ENCODE results near the gene TMEM240. TPM values are rescaled to one million over a fixed set of nuclear protein-coding genes. Genes with fewer than 3 reads are reported as not detected.
"Not testable (repeated sequence)": the region's sequence is repeated elsewhere in the genome, so short reads cannot be mapped to it uniquely, and the experiment has no call there.

Gene TMEM240
- total and polyA plus RNA-seq, 2 donors (not counting 1 experiment from before 2014, with no cell fraction given), result 0.28 to 1.8 TPM

DNA sequence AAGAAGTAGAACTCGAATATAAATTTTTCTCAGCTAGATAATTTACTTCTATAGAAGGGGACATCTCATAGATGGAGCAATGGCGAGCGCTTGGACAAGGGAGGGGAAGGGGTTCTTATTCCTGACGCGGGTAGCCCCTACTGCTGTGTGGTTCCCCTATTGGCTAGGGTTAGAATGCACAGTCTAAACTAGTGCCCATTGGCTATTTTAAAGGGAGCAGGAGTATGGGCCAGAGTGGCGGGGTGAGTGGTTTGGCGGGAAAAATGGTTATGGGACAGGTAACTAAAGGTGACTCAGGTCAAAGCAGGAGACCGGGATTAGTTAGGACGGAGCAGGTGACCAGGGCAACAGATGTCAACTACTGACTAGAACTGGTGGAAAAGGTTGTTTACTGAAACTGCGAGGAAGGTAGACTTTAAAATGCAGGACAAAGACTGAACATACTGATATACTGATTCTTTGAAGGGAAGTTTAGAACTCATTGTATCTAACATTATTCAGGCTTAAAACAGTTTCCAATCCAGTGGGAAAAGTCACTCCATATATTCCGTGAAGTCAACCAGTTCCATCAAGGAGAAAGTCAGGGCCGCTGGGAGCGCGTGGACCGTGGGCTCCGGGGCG, 29.4 kb downstream of the TMEM240 start:
- ChIA-PET CTCF (no interaction called here), POLR2A (interaction anchor here (0.6 to 0.7 kb wide), 2 partner anchors 219 to 413 kb away, joined by 3 read pairs; no protein-coding TSS in a partner anchor)
- intact Hi-C loops (cut with micrococcal nuclease), result loop anchor here (1.0 kb wide), 1 partner anchor 40 kb away; the partner anchor contains the start of gene ATAD3B
- WGBS (ENCODE audit: insufficient coverage), result 16% methylated on average over 15 of the region's 17 CpGs
- Mint-ChIP-seq H3K9me3 (ENCODE audit: insufficient read depth) (no peaks in the 10 kb centered on the region), H3K27ac (peak overlapping the region; percentile 91), H3K27me3 (no peaks in the 10 kb centered on the region), H3K4me3 (peak overlapping the region; percentile 95), H3K4me1 (peaks cover 13% of the 10 kb centered on the region)
- ATAC-seq (ENCODE audit: low read depth), result no peak
- Histone ChIP-seq H3K9ac (ENCODE audit: low read length) (peak overlapping the region; percentile 69), H4K20me1 (ENCODE audit: control insufficient read depth, insufficient read depth, low read length, poor library complexity, severe bottlenecking) (no peaks in the 10 kb centered on the region), H3K27me3 (replicated peaks in 1 of 4; ENCODE audit: control extremely low read depth in 1 of 4, control insufficient read depth in 3 of 4, insufficient read depth in 4 of 4, low read length in 3 of 4) (no peaks in the 10 kb centered on the region), H3K36me3 (replicated peaks in 1 of 2; ENCODE audit: control extremely low read depth in 1 of 2, control insufficient read depth in 1 of 2, extremely low read depth in 1 of 2, insufficient read depth in 2 of 2, low read length in 1 of 2) (no peaks in the 10 kb centered on the region), H3K4me2 (replicated peaks; ENCODE audit: low read depth, low read length, poor library complexity, severe bottlenecking) (peak overlapping the region; percentile 93), H3K27ac (ENCODE audit: low read length in 2 of 2) (peak overlapping the region in 1 of 2 donors; percentile 94), H3K9me3 (ENCODE audit: control extremely low read depth in 1 of 3, control insufficient read depth in 2 of 3, insufficient read depth in 1 of 3, low read length in 2 of 3) (no peaks in the 10 kb centered on the region), H3K4me3 (ENCODE audit: control extremely low read depth in 1 of 5, extremely low read depth in 1 of 5, insufficient read depth in 1 of 5, low read depth in 2 of 5, low read length in 4 of 5) (peak overlapping the region; percentile 47 to 92 (median 87)), H3K4me1 (ENCODE audit: control insufficient read depth in 2 of 2, insufficient read depth in 2 of 2, low read length in 2 of 2) (peaks cover 6 to 10% of the 10 kb centered on the region in 2 donors), H3K79me2 (ENCODE audit: control insufficient read depth, insufficient read depth, low read length) (peaks cover 12% of the 10 kb centered on the region), H2AFZ (ENCODE audit: insufficient read depth, low read depth, low read length, poor library complexity, severe bottlenecking) (peak overlapping the region; percentile 76)
- TF ChIP-seq CTCF (IDR thresholded peaks at IDR 0.05) (no peak), EZH2 (IDR thresholded peaks at IDR 0.05; ENCODE audit: borderline replicate concordance, insufficient read depth, low read depth, low read length, poor library complexity, severe bottlenecking) (no peak)
- no peak for DNase-seq

DNA sequence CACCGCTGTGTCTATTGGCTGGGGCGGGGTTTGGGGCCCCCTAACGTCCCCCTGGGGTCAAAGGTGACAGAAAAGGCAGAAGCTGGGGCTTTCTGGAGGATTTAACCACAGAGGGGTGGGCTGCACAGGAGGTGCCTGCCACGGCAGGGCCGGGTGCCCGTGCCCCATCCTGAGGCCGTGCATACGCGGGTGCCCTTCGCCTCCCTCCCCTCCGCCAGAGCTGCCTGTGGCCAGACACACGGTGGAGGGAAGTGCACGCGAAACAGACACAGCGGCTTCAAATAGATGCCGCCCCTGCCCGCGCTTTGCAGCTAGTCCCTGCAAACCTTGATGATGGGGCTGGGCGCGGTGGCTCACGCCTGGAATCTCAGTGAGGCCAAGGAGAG, 31.0 kb downstream of the TMEM240 start:
- H3K4me2 ChIP-seq (replicated peaks; ENCODE audit: low read depth, low read length, poor library complexity, severe bottlenecking); CTCF ChIA-PET; H3K27me3 ChIP-seq (replicated peaks in 1 of 4; ENCODE audit: control extremely low read depth in 1 of 4, control insufficient read depth in 3 of 4, insufficient read depth in 4 of 4, low read length in 3 of 4); H3K9ac ChIP-seq (ENCODE audit: low read length); H3K36me3 ChIP-seq (replicated peaks in 1 of 2; ENCODE audit: control extremely low read depth in 1 of 2, control insufficient read depth in 1 of 2, extremely low read depth in 1 of 2, insufficient read depth in 2 of 2, low read length in 1 of 2); H3K9me3 ChIP-seq (ENCODE audit: control extremely low read depth in 1 of 3, control insufficient read depth in 2 of 3, insufficient read depth in 1 of 3, low read length in 2 of 3); H4K20me1 ChIP-seq (ENCODE audit: control insufficient read depth, insufficient read depth, low read length, poor library complexity, severe bottlenecking); POLR2A ChIA-PET; H3K27ac Mint-ChIP-seq; H2AFZ ChIP-seq (ENCODE audit: insufficient read depth, low read depth, low read length, poor library complexity, severe bottlenecking); H3K4me3 ChIP-seq (ENCODE audit: control extremely low read depth in 1 of 5, extremely low read depth in 1 of 5, insufficient read depth in 1 of 5, low read depth in 2 of 5, low read length in 4 of 5); H3K9me3 Mint-ChIP-seq (ENCODE audit: insufficient read depth); DNase-seq; H3K27me3 Mint-ChIP-seq; ATAC-seq (ENCODE audit: low read depth); H3K27ac ChIP-seq (ENCODE audit: low read length in 2 of 2); H3K4me3 Mint-ChIP-seq; intact Hi-C loops (cut with micrococcal nuclease); H3K79me2 ChIP-seq (ENCODE audit: control insufficient read depth, insufficient read depth, low read length): not testable (repeated sequence)
- peaks cover 9 to 18% of the 10 kb centered on the region in 2 donors for H3K4me1 ChIP-seq (ENCODE audit: control insufficient read depth in 2 of 2, insufficient read depth in 2 of 2, low read length in 2 of 2)
- peaks cover 24% of the 10 kb centered on the region for H3K4me1 Mint-ChIP-seq
- 70% methylated on average over 5 of the region's 21 CpGs for WGBS (ENCODE audit: insufficient coverage)

DNA sequence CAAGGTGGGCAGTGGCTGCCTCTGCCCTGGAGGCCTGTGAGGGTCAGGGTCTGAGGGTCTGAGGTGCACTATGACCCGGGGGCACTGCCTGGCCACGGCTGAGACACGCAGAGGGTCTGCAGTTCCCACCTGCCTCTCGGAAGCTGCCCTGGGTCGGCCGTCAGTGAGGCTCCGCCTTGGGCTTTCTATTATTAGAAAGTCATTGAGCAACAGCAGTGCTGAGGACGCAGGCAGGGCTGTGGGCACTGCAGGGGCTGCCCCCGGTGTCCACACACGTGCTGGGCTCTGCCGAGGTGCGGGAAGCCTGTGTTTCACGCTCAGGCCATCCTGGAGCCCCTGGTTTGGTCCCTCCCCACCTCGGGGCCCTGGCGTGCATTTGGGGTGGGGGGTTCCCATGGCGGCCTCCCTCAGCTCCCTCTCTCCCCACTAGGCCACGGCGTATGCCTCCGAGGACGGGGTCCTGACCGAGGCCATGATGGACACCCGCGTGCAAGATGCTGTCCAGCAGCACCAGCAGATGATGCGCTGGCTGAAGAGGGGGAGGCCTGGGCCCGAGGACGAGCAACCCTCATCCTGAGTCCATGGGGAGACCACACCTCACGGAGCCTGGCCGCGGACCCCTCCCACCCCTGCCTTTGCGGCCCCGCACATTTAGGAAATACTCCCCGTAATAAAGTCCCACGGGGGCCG, 31.5 kb downstream of the TMEM240 start:
- H3K9me3 ChIP-seq (ENCODE audit: control extremely low read depth in 1 of 3, control insufficient read depth in 2 of 3, insufficient read depth in 1 of 3, low read length in 2 of 3); H3K27me3 Mint-ChIP-seq; H3K4me3 ChIP-seq (ENCODE audit: control extremely low read depth in 1 of 5, extremely low read depth in 1 of 5, insufficient read depth in 1 of 5, low read depth in 2 of 5, low read length in 4 of 5); H3K27me3 ChIP-seq (replicated peaks in 1 of 4; ENCODE audit: control extremely low read depth in 1 of 4, control insufficient read depth in 3 of 4, insufficient read depth in 4 of 4, low read length in 3 of 4); H4K20me1 ChIP-seq (ENCODE audit: control insufficient read depth, insufficient read depth, low read length, poor library complexity, severe bottlenecking); H3K4me2 ChIP-seq (replicated peaks; ENCODE audit: low read depth, low read length, poor library complexity, severe bottlenecking); POLR2A ChIA-PET; H3K27ac ChIP-seq (ENCODE audit: low read length in 2 of 2); H3K9me3 Mint-ChIP-seq (ENCODE audit: insufficient read depth); H3K27ac Mint-ChIP-seq; intact Hi-C loops (cut with micrococcal nuclease); H2AFZ ChIP-seq (ENCODE audit: insufficient read depth, low read depth, low read length, poor library complexity, severe bottlenecking); H3K36me3 ChIP-seq (replicated peaks in 1 of 2; ENCODE audit: control extremely low read depth in 1 of 2, control insufficient read depth in 1 of 2, extremely low read depth in 1 of 2, insufficient read depth in 2 of 2, low read length in 1 of 2); H3K9ac ChIP-seq (ENCODE audit: low read length); CTCF ChIA-PET; H3K4me3 Mint-ChIP-seq; DNase-seq; H3K79me2 ChIP-seq (ENCODE audit: control insufficient read depth, insufficient read depth, low read length); ATAC-seq (ENCODE audit: low read depth): not testable (repeated sequence)
- H3K4me1 ChIP-seq (ENCODE audit: control insufficient read depth in 2 of 2, insufficient read depth in 2 of 2, low read length in 2 of 2), result peaks cover 9 to 18% of the 10 kb centered on the region in 2 donors
- 78% methylated on average over 10 of the region's 34 CpGs for WGBS (ENCODE audit: insufficient coverage)
- H3K4me1 Mint-ChIP-seq, result peaks cover 24% of the 10 kb centered on the region
